G401 (cell line): Measurements from ENCODE around the gene MCU. TPM values are rescaled to one million over a fixed set of nuclear protein-coding genes. Genes with fewer than 3 reads are reported as not detected.

Experiments
- DNase-seq: peaks from one replicate; pipeline ENCODE4 v3.0.0-alpha.2; 2015; ENCODE audit warnings: low spot score
- in situ Hi-C: cut with HindIII; loops from 2 replicates; pipeline ENCODE4 v1.10.0; 2016; ENCODE audit warnings: low sequenced_read_pairs, mixed read lengths
- total RNA-seq: library from RNA; depleted of rRNA; stranded (reverse); fragments of >200 nt; shearing (Covaris generic); gene quantifications from 2 replicates; pipeline ENCODE4 v1.2.3, GENCODE V29; 2014

Gene MCU
- total RNA-seq, 1 experiment from 2014 or later = 25.8 TPM

- in situ Hi-C loops = no loop called here
- DNase-seq = no peak
Measured at GRCh38 chr10:72819053-72819452, 127.1 kb downstream of the MCU start.

DNA sequence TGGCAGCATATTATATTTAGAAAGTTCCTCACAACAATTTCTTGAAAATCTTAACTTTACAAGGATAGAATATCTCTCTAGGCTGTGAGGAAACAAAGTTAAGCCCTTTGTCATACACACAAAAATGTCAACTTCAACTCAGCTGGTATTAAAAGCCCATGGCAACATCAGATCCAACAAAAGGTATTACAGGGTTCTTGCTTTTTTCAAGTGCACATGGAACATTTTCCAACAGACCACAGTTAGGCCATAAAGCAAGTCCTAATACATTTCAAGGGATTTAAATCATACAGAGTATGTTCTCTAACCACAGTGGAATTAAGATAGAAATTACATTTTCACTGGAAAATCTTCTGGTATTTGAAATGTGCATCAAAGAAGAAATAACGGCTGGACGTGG, 129.7 kb downstream of the MCU start:
- in situ Hi-C loops = no loop called here
- DNase-seq = no peak

- in situ Hi-C loops = no loop called here
- no peak for DNase-seq
Measured at GRCh38 chr10:72822342-72822986, 130.5 kb downstream of the MCU start.

DNA sequence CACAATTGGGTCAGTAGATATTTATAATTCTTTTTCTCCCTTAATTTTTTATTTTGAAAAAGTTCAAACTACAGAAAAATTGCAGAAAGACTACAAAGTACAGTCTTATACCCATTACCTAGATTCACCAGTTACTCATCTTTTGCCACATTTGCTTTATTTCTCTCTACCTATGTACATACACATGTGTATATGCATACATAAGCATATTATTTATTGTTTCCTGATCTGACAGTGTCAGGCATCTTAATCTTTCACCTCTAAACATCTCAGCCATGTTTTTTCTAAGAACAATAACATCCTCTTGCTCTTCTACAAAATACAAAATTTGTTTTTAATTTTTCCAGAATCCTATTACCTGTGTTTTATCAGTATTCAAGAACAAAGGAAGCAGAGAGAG, 133.2 kb downstream of the MCU start:
- no peak for DNase-seq
- in situ Hi-C loops = no loop called here

- no peak for DNase-seq
- in situ Hi-C loops = no loop called here
Measured at GRCh38 chr10:72826346-72826745, 134.4 kb downstream of the MCU start.

DNA sequence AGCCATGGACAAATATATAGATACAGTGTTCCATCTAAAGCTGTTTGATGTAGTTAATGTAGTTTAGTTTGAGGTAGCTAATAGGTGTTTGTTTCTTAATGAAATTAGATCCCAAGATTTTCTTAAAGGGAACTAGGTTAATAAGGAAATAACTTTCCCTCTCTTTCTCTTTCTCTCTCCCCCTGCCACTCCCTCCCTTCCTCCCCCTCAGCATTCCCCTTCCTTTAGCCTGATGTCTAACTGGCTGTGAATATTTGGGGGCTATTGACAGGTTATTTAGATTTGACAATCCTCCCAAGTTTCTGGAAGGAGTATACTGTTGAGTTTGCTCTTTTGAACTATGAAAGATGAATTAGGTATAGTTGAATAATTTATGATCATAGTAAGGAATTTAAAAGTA, 136.4 kb downstream of the MCU start:
- DNase-seq = no peak
- in situ Hi-C loops = no loop called here

DNA sequence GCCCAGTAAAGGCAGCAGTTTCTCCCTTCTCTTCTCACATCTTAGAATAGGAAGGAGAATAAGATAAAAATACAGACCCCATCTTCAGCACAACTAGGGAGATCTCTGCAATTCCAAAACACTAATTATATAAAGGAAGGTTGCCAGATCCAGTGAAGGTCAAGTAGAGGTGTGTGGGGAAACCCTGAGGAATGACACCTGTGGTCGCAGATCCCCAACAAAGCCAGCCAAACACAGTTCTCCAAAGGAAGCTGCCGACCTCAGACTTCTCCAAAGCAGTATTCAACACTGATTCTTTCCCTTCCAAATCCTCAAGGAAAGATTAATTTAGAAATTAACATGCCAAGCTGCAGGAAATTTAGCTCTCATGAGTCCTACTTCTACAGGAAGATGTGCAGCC, 138.7 kb downstream of the MCU start:
- in situ Hi-C loops = no loop called here
- peak; percentile 43 for DNase-seq

GRCh38 chr10:72831696-72832409, 139.9 kb downstream of the MCU start:
- in situ Hi-C loops = no loop called here
- DNase-seq = peak; percentile 50

GRCh38 chr10:72832701-72833100, 140.8 kb downstream of the MCU start:
- no peak for DNase-seq
- in situ Hi-C loops = no loop called here

DNA sequence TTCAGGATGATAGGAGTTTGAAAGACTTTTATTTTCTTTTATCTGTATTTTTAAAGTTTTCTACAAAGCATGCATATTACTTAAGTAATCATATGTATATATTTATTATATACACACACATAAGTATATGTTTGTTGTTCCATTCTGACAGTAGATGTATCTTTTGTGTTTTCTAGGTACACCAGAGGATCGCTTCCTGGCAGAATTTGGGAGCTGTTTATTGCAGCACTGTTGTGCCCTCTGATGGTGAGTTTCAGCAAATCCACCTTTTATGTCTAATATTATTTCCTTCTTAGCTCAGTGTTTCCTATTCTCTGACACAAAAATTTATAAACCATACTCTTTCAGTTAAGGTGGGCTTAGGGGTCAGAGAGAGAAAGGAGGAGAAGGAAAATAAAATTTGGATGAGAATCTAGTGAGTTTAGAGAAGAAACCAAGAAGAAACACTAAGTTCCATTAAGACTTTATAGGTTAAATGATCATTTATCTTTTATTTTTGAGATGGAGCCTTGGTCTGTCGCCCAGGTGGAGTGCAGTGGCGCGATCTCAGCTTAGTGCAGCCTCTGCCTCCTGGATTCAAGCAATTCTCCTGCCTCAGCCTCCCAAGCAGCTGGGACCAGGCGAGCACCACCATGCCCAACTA, 142.4 kb downstream of the MCU start:
- in situ Hi-C loops = no loop called here
- DNase-seq = peak; percentile 92

DNA sequence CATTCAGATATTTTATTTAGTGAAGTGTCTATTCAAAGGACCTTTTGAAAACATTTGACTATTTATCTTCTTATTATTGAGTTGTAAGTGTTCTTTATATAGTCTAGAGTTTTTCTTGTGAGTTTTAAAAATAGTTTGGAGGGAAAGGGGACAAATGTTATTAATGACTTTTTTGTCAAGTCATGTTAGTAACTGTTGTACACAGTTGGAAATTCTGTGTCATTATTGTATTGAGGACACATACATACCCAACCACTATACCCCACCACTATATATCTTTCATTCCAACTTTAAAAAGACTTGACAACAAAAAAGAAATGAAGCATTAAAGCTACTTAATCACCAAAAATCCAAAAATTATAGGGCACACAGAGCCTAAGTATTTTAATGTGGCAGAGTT, 148.4 kb downstream of the MCU start:
- in situ Hi-C loops = no loop called here
- DNase-seq = no peak

GRCh38 chr10:72841487-72841886, 149.5 kb downstream of the MCU start:
- no peak for DNase-seq
- in situ Hi-C loops = no loop called here

- in situ Hi-C loops = no loop called here
- DNase-seq = no peak
Measured at GRCh38 chr10:72842164-72842563, 150.2 kb downstream of the MCU start.

DNA sequence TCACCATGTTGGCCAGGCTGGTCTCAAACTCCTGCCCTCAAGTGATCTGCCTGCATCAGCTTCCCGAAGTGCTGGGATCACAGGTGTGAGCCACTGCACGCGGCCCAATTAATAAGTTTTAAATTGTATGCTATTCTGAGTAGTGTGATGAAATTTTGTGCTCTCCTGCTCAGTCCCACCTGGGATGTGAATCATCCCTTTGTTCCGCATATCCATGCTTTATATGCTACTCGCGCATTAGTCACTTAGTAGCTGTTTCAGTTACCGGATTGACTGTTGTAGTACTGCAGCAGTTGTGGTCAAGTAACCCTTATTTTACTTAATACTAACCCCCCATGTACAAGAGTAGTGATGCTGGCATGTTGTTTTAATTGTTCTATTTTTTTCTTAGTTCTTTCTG, 154.3 kb downstream of the MCU start:
- DNase-seq = no peak
- in situ Hi-C loops = no loop called here

GRCh38 chr10:72847681-72848080, 155.7 kb downstream of the MCU start:
- in situ Hi-C loops = no loop called here
- DNase-seq = no peak

DNA sequence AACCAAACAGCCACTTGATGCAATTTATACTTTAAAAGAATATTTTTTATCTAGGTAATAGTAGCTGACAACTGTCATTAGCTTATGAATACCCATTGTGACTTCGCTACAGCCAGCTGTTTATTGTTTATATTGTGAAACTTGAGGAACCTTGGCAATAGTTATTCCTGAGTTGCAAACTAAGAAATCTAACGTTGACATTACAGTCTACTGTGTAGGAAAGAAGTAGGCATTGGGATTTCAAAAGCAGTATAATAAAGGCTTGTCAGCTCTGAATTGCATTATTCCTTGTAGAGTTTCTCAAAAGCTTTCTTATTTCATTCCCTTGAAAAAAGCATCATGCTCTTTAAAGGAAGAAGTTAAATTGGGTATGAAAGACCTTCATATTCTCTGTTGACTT, 158.9 kb downstream of the MCU start:
- in situ Hi-C loops = no loop called here
- no peak for DNase-seq

- no peak for DNase-seq
- in situ Hi-C loops = no loop called here
Measured at GRCh38 chr10:72851509-72851908, 159.6 kb downstream of the MCU start.

DNA sequence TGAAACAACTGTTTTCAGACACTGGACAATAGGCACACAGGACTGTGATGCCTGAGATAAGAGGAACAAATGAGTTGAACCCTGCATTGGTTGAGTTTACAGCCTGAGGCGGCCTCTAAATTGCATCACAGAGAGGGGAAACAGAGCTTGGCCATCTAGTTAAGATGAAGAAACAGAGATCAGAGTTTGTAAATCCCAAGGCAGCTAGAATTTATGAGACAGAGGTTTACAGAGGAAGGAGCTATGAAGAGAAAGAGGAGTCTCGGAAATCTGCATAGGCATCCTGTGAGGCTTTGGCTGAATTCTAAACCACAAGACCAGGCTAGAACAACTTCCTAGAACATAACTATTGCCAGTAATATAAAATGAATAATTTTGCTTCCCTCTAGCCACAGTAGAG, 160.6 kb downstream of the MCU start:
- no peak for DNase-seq
- in situ Hi-C loops = no loop called here

DNA sequence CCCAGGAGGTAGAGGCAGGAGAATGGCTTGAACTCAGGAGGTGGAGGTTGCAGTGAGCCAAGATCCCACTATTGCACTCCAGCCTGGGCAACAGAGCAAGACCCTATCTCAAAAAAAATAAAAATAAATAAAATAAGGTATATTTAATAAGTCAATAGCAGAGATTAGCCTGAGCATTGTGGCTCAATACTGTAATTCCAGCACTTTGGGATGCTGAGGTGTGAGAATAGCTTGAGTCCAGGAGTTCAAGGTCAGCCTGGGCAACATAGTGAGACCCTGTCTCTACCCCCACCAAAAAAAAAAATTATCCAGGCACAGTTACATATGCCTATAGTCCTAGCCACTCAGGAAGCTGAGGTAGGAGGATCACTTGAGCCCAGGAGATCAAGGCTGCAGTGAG, 163.2 kb downstream of the MCU start:
- no peak for DNase-seq
- in situ Hi-C loops = no loop called here

- DNase-seq = no peak
- in situ Hi-C loops = no loop called here
Measured at GRCh38 chr10:72855790-72856189, 163.8 kb downstream of the MCU start.

- no peak for DNase-seq
- in situ Hi-C loops = no loop called here
Measured at GRCh38 chr10:72858067-72858466, 166.1 kb downstream of the MCU start.
